ENCODE results near the gene CARD19.
"Not testable (repeated sequence)": the region's sequence is repeated elsewhere in the genome, so short reads cannot be mapped to it uniquely, and the experiment has no call there.

The CARD19 gene

GRCh38 chr9:93136011-93136440 is 40.0 kb downstream of the CARD19 start:
- DNase-seq: peak; percentile 76

- DNase-seq: no peak
Observed at GRCh38 chr9:93137362-93137761, 41.3 kb downstream of the CARD19 start.

GRCh38 chr9:93138171-93138764 is 42.3 kb downstream of the CARD19 start:
- no peak for DNase-seq

GRCh38 chr9:93139365-93140182 is 43.6 kb downstream of the CARD19 start:
- DNase-seq: no peak

- no peak for DNase-seq
Observed at GRCh38 chr9:93141771-93142483, 45.9 kb downstream of the CARD19 start.

GRCh38 chr9:93143830-93144530 is 48.0 kb downstream of the CARD19 start:
- DNase-seq: no peak

GRCh38 chr9:93146696-93147095 is 50.7 kb downstream of the CARD19 start:
- DNase-seq: not testable (repeated sequence)

- DNase-seq: no peak
Observed at GRCh38 chr9:93147632-93148031, 51.6 kb downstream of the CARD19 start.

GRCh38 chr9:93148721-93149120 is 52.7 kb downstream of the CARD19 start:
- DNase-seq: no peak

- no peak for DNase-seq
Observed at GRCh38 chr9:93149361-93149760, 53.3 kb downstream of the CARD19 start.

- no peak for DNase-seq
Observed at GRCh38 chr9:93151097-93151784, 55.2 kb downstream of the CARD19 start.

GRCh38 chr9:93154293-93154903 is 58.4 kb downstream of the CARD19 start:
- DNase-seq: peak; percentile 44

- no peak for DNase-seq
Observed at GRCh38 chr9:93155716-93156474, 59.9 kb downstream of the CARD19 start.

- no peak for DNase-seq
Observed at GRCh38 chr9:93156475-93157008, 60.5 kb downstream of the CARD19 start.

- DNase-seq: peak; percentile 62
Observed at GRCh38 chr9:93159601-93160471, 63.8 kb downstream of the CARD19 start.

- no peak for DNase-seq
Observed at GRCh38 chr9:93161786-93162562, 66.0 kb downstream of the CARD19 start.

All from NCI-H1092 treated with DMSO at 0.1 percent for 48 hours (cell line).